Stimulated activated naive CD4-positive, alpha-beta T cell (primary cell): ENCODE results near the gene ZNF407.
A peak's percentile ranks its signal among the peaks of the same experiment; 100 is the strongest.

ENCODE experiments used
- DNase-seq, 6 experiments: peaks; one replicate each; lab custom pipeline; 2025; lab: John Stamatoyannopoulos, UW

Gene ZNF407

GRCh38 chr18:74626049-74626874 is 28.6 kb downstream of the ZNF407 start:
- no peak for DNase-seq

DNA sequence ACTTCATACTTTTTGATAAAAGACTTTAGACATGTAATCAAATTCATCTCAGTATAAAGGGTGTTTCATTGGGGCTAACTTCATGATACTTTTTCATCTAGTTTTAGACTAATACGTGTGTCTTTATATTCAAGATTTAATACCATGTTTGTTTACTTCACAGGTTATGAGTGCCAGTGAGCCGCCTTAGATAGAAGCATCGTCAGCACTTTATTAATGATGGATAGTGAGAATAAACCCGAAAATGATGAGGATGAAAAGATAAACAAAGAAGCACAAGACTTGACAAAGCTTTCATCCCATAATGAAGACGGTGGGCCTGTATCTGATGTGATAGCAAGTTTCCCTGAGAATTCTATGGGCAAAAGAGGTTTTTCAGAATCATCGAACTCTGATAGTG is 33.1 kb downstream of the ZNF407 start:
- no peak for DNase-seq

DNA sequence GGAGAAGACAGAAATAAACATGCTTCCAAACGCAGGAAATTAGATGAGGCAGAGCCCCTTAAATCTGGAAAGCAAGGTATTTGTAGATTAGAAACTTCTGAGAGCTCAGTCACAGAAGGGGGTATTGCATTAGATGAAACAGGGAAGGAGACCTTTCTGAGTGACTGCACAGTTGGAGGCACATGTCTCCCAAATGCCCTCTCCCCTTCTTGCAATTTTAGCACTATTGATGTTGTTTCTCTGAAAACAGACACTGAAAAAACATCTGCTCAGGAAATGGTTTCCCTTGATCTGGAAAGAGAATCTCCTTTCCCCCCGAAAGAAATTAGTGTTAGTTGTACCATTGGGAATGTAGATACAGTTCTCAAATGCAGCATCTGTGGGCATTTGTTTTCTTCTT is 33.5 kb downstream of the ZNF407 start:
- DNase-seq, result no peak

- DNase-seq, result peak in 5 of 6 experiments; percentile 3 to 78 (median 65)
These were observed 34.1 kb downstream of the ZNF407 start for GRCh38 chr18:74631623-74632350.

GRCh38 chr18:74632351-74632679 is 34.6 kb downstream of the ZNF407 start:
- DNase-seq, result no peak

DNA sequence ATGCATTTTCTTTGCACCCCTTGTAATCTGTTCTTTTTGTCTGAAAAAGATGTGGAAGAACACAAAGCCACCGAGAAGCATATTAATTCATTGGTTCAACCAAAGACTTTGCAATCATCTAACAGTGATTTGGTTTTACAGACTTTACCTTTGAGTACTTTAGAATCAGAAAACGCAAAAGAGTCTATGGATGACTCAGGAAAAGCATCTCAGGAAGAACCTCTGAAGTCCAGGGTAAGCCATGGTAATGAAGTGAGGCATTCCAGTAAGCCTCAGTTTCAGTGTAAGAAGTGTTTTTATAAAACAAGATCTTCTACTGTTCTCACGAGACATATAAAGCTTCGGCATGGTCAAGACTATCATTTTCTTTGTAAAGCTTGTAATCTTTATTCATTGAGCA is 35.2 kb downstream of the ZNF407 start:
- no peak for DNase-seq

GRCh38 chr18:74633652-74634352 is 36.1 kb downstream of the ZNF407 start:
- DNase-seq, result no peak

DNA sequence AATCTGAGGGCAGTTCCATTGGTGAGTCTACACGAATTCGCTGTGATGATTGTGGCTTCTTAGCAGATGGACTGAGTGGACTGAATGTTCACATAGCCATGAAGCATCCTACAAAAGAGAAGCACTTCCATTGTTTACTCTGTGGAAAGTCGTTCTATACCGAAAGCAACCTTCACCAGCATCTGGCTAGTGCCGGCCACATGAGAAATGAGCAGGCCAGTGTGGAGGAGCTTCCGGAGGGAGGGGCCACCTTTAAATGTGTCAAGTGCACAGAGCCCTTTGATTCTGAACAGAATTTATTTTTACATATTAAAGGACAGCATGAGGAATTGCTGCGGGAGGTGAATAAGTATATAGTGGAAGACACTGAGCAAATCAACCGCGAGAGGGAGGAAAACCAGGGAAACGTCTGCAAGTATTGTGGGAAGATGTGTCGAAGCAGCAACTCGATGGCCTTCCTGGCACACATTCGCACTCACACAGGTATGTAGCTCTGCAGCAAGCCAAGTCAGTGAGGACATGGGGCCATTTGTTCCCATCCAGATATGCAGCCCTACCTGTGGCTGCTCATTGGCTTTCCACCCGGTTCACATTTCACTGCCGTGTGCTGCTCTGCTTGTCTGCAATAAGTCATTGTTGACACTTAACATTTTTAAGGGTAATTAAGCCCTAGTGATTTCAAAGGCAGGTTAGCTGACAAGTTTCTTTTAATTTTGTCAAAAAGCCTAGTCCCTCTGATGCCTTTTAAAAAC is 37.7 kb downstream of the ZNF407 start:
- DNase-seq, result no peak

GRCh38 chr18:74637070-74637469 is 39.4 kb downstream of the ZNF407 start:
- DNase-seq, result no peak

GRCh38 chr18:74638210-74638609 is 40.5 kb downstream of the ZNF407 start:
- no peak for DNase-seq

GRCh38 chr18:74644713-74645112 is 47.0 kb downstream of the ZNF407 start:
- no peak for DNase-seq

DNA sequence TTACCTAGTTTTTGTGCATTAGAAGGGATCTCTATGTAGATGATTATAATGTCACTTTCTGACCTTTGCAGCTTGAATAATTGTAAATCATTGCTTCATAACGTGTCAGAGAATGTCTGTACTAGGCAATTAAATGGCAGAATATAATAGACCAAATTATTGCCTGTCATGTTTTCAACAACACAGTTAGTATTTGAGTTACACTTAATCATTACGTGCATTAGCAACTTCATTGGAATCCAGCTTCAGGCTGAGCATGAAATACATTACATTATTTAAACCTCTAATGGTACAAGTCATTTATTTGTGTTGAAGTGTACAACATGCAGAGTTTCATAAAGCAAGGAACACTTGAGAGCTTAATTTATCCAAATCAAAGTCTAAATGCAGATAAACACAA is 48.0 kb downstream of the ZNF407 start:
- no peak for DNase-seq

DNA sequence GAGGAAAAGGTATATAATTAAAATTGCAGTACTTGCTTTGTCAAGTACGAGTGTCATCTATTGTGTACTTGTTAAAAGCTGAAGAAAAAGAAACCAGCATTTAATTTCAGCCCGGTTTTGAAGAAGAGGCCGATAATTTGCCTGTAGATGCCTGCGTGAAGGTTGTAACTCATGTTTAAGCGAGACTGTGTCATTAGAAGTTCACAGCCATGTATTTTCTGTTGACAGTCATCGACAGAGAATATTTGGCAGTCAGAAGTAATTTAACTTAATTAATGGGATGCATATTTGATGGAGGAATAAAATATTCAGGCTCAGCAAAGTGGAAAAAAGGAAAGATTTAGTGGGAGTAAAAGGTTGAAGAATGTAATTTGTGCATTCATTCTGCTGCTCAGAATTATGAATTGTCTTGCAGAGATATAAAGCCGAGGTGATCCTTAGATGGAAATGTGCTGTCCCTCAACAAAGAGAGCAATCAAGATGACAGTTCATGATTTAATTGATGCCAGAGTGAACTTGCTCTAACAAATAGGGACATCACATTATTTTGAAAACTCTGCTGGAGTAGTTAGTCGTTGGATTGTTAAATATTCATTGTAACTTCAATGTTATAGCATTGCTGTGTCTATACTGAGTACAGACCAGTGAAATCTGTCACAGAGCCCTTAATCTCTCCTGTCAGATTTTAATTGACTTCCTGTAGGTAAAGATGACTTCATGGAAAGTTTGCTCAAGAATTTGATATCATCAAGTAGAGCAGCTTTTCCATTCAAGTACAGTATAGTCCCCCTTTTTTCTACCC is 53.9 kb downstream of the ZNF407 start:
- DNase-seq, result no peak

- peak in 3 of 6 experiments; percentile 11 to 43 (median 40) for DNase-seq
These were observed 54.8 kb downstream of the ZNF407 start for GRCh38 chr18:74652392-74652988.

GRCh38 chr18:74654638-74655037 is 57.0 kb downstream of the ZNF407 start:
- no peak for DNase-seq

GRCh38 chr18:74661008-74661407 is 63.3 kb downstream of the ZNF407 start:
- DNase-seq, result no peak

DNA sequence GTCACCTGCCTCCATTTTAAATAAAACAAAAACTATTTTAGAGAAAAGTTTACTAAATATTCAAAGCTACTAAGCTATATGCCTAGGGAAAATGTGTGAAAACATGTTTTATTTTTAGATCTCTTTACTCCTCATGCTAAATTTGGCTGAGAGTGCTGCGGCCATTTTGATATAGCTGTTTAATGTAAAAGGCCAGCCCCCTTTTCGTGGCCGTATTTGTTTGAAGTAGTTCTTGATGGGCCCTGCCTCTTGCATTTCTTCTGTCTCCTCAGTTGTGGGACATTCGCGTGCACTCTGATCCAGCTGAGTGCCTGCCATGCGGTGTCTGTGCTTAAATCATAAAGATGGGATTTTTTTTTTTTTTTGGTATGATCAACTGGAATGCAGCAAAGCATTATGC is 64.0 kb downstream of the ZNF407 start:
- DNase-seq, result no peak

- DNase-seq, result no peak
These were observed 65.0 kb downstream of the ZNF407 start for GRCh38 chr18:74662622-74663021.

GRCh38 chr18:74665346-74665745 is 67.7 kb downstream of the ZNF407 start:
- DNase-seq, result no peak

GRCh38 chr18:74665905-74666304 is 68.2 kb downstream of the ZNF407 start:
- DNase-seq, result no peak
